H1 (cell line): ENCODE measurements around the gene RAD51B. TPM values are rescaled to one million over a fixed set of nuclear protein-coding genes. Genes with fewer than 3 reads are reported as not detected.

ENCODE experiments used
- CTCF ChIA-PET: fragments of 300-600 bp; sonication (Branson Sonifier 250); formaldehyde crosslinking; loops from one replicate; lab custom pipeline; 2021; ENCODE audit not compliant: partially characterized antibody; lab: Charles Lee
- POLR2A ChIA-PET: fragments of 300-600 bp; sonication (Branson Sonifier 250); formaldehyde crosslinking; loops from one replicate; lab custom pipeline; 2021; ENCODE audit warnings: inconsistent platforms; ENCODE audit not compliant: partially characterized antibody; lab: Charles Lee
- DNase-seq, 2 experiments: peaks; one replicate each; pipeline versions ENCODE4 v3.0.0 to v3.0.0-alpha.2; 2010 to 2022; ENCODE audit warnings: low spot score in 2 of 2, low read depth in 1 of 2, mixed read lengths in 1 of 2
- FAIRE-seq: peaks from 2 replicates; lab custom pipeline; 2011; peaks lifted over from hg19 to GRCh38; lab: Jason Lieb, UNC
- H2AFZ ChIP-seq: 2 replicates; pipeline ENCODE4 v1.8.1; 2012; ENCODE audit warnings: low read length, inconsistent platforms
- H2AK5ac ChIP-seq: 2 replicates; pipeline ENCODE4 v1.6.1; 2013; ENCODE audit warnings: low read depth, low read length
- H2BK120ac ChIP-seq: replicated peaks from 2 replicates; pipeline ENCODE3; 2013; ENCODE audit warnings: low read depth, low read length, inconsistent platforms
- H2BK12ac ChIP-seq: 2 replicates; pipeline ENCODE4 v1.6.1; 2013; ENCODE audit warnings: low read depth, low read length
- H2BK15ac ChIP-seq: 2 replicates; pipeline ENCODE4 v1.6.1; 2013; ENCODE audit warnings: low read length
- H2BK20ac ChIP-seq: 2 replicates; pipeline ENCODE4 v1.6.1; 2013; ENCODE audit warnings: low read length
- H2BK5ac ChIP-seq: 2 replicates; pipeline ENCODE4 v1.6.1; 2013; ENCODE audit warnings: low read depth, low read length
- H3K14ac ChIP-seq: 2 replicates; pipeline ENCODE4 v1.6.1; 2013; ENCODE audit warnings: inconsistent platforms; ENCODE audit not compliant: insufficient read length
- H3K18ac ChIP-seq: 2 replicates; pipeline ENCODE4 v1.6.1; 2013; ENCODE audit warnings: low read length; ENCODE audit errors: extremely low read depth
- H3K23ac ChIP-seq: 2 replicates; pipeline ENCODE4 v1.6.1; 2013; ENCODE audit warnings: inconsistent platforms; ENCODE audit not compliant: insufficient read length
- H3K23me2 ChIP-seq: 2 replicates; pipeline ENCODE4 v1.6.1; 2013; ENCODE audit warnings: low read depth, low read length
- H3K27ac ChIP-seq: 2 replicates; pipeline ENCODE4 v1.6.1; 2011; ENCODE audit warnings: low read depth, low read length, inconsistent platforms
- H3K27me3 ChIP-seq, 4 experiments: replicated peaks in 1 of 4; 1 replicate in 1 of 4; 2 replicates in 3 of 4; pipeline versions ENCODE4 v1.6.1 to v1.8.1; 2011 to 2013; ENCODE audit warnings: low read length in 3 of 4, mild to moderate bottlenecking in 3 of 4, inconsistent platforms in 2 of 4, mixed read lengths in 2 of 4, moderate library complexity in 1 of 4; ENCODE audit not compliant: control insufficient read depth in 3 of 4, insufficient read depth in 3 of 4; ENCODE audit errors: extremely low read depth in 1 of 4
- H3K36me3 ChIP-seq, 4 experiments: 2 replicates each; pipeline versions ENCODE4 v1.6.1 to v1.8.1; 2011 to 2013; ENCODE audit warnings: mild to moderate bottlenecking in 4 of 4, low read length in 3 of 4, moderate library complexity in 2 of 4, control low read depth in 1 of 4, inconsistent platforms in 1 of 4; ENCODE audit not compliant: insufficient read depth in 4 of 4, control insufficient read depth in 2 of 4
- H3K4ac ChIP-seq: replicated peaks from 2 replicates; pipeline ENCODE3; 2013; ENCODE audit warnings: low read length, low read depth, mixed read lengths, inconsistent platforms; ENCODE audit not compliant: insufficient read length
- H3K4me1 ChIP-seq, 4 experiments: replicated peaks in 1 of 4; 1 replicate in 1 of 4; 2 replicates in 3 of 4; pipeline versions ENCODE4 v1.6.1 to v1.8.1; 2011 to 2013; ENCODE audit warnings: low read length in 3 of 4, inconsistent platforms in 2 of 4, mixed read lengths in 1 of 4; ENCODE audit not compliant: insufficient read depth in 4 of 4, control insufficient read depth in 3 of 4
- H3K4me2 ChIP-seq, 2 experiments: 2 replicates each; pipeline versions ENCODE4 v1.6.1 to v1.8.1; 2011 to 2013; ENCODE audit warnings: low read depth in 2 of 2, low read length in 2 of 2, control low read depth in 1 of 2, inconsistent platforms in 1 of 2, mild to moderate bottlenecking in 1 of 2; ENCODE audit not compliant: insufficient read depth in 1 of 2
- H3K4me3 ChIP-seq, 4 experiments: fragments of 200-600, 300-600 bp in 1 of 4; sonication (generic), shearing (Covaris generic), sonication (Bioruptor Twin) in 1 of 4; 2 replicates each; pipeline versions ENCODE4 v1.5.1 to v1.8.1; 2011 to 2016; ENCODE audit warnings: low read length in 4 of 4, low read depth in 3 of 4, control low read depth in 2 of 4, inconsistent platforms in 2 of 4, mild to moderate bottlenecking in 2 of 4, mixed read lengths in 1 of 4, moderate library complexity in 1 of 4; ENCODE audit not compliant: insufficient read depth in 2 of 4; ENCODE audit errors: extremely low read depth in 1 of 4
- H3K56ac ChIP-seq: replicated peaks from 2 replicates; pipeline ENCODE3; 2013; ENCODE audit warnings: low read depth, mild to moderate bottlenecking, mixed read lengths, low read length, inconsistent platforms; ENCODE audit not compliant: insufficient read length
- H3K79me1 ChIP-seq: 2 replicates; pipeline ENCODE4 v1.6.1; 2013; ENCODE audit warnings: low read depth, low read length, control low read depth
- H3K79me2 ChIP-seq, 2 experiments: 2 replicates each; pipeline versions ENCODE4 v1.6.1 to v1.8.1; 2012 to 2013; ENCODE audit warnings: low read length in 2 of 2, mild to moderate bottlenecking in 2 of 2, inconsistent platforms in 1 of 2; ENCODE audit not compliant: insufficient read depth in 2 of 2, control insufficient read depth in 1 of 2
- H3K9ac ChIP-seq, 4 experiments: replicated peaks in 1 of 4; 1 replicate in 1 of 4; 2 replicates in 3 of 4; pipeline versions ENCODE4 v1.6.1 to v1.8.1; 2011 to 2013; ENCODE audit warnings: low read depth in 3 of 4, low read length in 3 of 4, control low read depth in 2 of 4, mild to moderate bottlenecking in 2 of 4, moderate library complexity in 2 of 4, inconsistent platforms in 1 of 4; ENCODE audit errors: extremely low read depth in 1 of 4
- H3K9me3 ChIP-seq, 2 experiments: 2 replicates each; pipeline versions ENCODE4 v1.6.1 to v1.8.1; 2012 to 2013; ENCODE audit warnings: mild to moderate bottlenecking in 2 of 2, moderate library complexity in 2 of 2, control low read depth in 1 of 2, inconsistent platforms in 1 of 2, low read depth in 1 of 2, low read length in 1 of 2, mixed read lengths in 1 of 2; ENCODE audit not compliant: insufficient read depth in 2 of 2
- H4K20me1 ChIP-seq, 2 experiments: replicated peaks in 1 of 2; 2 replicates each; pipeline versions ENCODE3 to v1.8.1; 2011 to 2013; ENCODE audit warnings: inconsistent platforms in 2 of 2, low read length in 2 of 2, mild to moderate bottlenecking in 1 of 2; ENCODE audit not compliant: insufficient read depth in 2 of 2, control insufficient read depth in 1 of 2
- H4K5ac ChIP-seq: 2 replicates; pipeline ENCODE4 v1.6.1; 2013; ENCODE audit warnings: low read length, low read depth, mixed read lengths, inconsistent platforms; ENCODE audit not compliant: insufficient read length
- H4K8ac ChIP-seq: 2 replicates; pipeline ENCODE4 v1.8.0; 2013; ENCODE audit warnings: mild to moderate bottlenecking, moderate library complexity, low read length, inconsistent platforms; ENCODE audit not compliant: insufficient read depth; ENCODE audit errors: extremely low read depth
- H4K91ac ChIP-seq: replicated peaks from 2 replicates; pipeline ENCODE3; 2013; ENCODE audit warnings: low read length, mixed read lengths, inconsistent platforms; ENCODE audit not compliant: insufficient read length
- BACH1 ChIP-seq: IDR thresholded peaks from 2 replicates; pipeline ENCODE4 v1.6.1; 2012; ENCODE audit warnings: low read length, improper control_type of control experiment
- POU5F1 ChIP-seq: IDR thresholded peaks from 2 replicates; pipeline ENCODE4 v1.6.1; 2011; ENCODE audit warnings: low read depth, mild to moderate bottlenecking, low read length, moderate library complexity
- RAD21 ChIP-seq, 2 experiments: IDR thresholded peaks in 1 of 2; conservative IDR thresholded peaks in 1 of 2; 2 replicates each; pipeline ENCODE4 v1.6.1; 2011; ENCODE audit warnings: low read depth in 2 of 2, low read length in 2 of 2, improper control_type of control experiment in 1 of 2, inconsistent platforms in 1 of 2, mild to moderate bottlenecking in 1 of 2, moderate library complexity in 1 of 2
- SIRT6 ChIP-seq: IDR thresholded peaks from one replicate; pipeline ENCODE4 v1.7.1; 2012; ENCODE audit warnings: low read length, inconsistent platforms
- SP1 ChIP-seq: IDR thresholded peaks from 2 replicates; pipeline ENCODE4 v1.6.1; 2011; ENCODE audit warnings: low read depth, low read length
- TBP ChIP-seq: IDR thresholded peaks from 2 replicates; pipeline ENCODE4 v1.6.1; 2011; ENCODE audit warnings: low read depth, low read length, improper control_type of control experiment
- WGBS, 2 experiments: shearing (Covaris generic) in 1 of 2; methylation state at CpG; one replicate each; pipeline versions ENCODE4 v1.1.6 to v1.1.7; 2013 to 2015; ENCODE audit warnings: low lambda C conversion rate in 2 of 2, mixed read lengths in 2 of 2, inconsistent platforms in 1 of 2, low coverage in 1 of 2, missing lambda C conversion rate in 1 of 2; ENCODE audit not compliant: insufficient replicate concordance in 2 of 2, insufficient coverage in 1 of 2, insufficient read length in 1 of 2; ENCODE audit errors: extremely low coverage in 1 of 2, missing lambda C conversion rate in 1 of 2; 5-methylcytosine and 5-hydroxymethylcytosine counted together
- polyA plus RNA-seq, 7 experiments: library from polyadenylated mRNA; depleted of rRNA in 3 of 7; stranded (reverse) in 5 of 7; unstranded in 2 of 7; fragments of >200 nt in 5 of 7; fragments of 200-250 nt in 2 of 7; gene quantifications; 1 replicate in 5 of 7; 2 replicates in 1 of 7; 4 replicates in 1 of 7; pipeline versions ENCODE4 v1.2.1 to v1.2.3, GENCODE V29; 2011 to 2013; ENCODE audit warnings: missing spikeins in 2 of 7, mixed read lengths in 2 of 7
- total RNA-seq: library from RNA; stranded (reverse); fragmentation: NEBNext Ultra II Directional; extraction: Animal tissue kit (Norgen Biotek cat#: 25700); gene quantifications from 2 replicates; pipeline ENCODE4 v1.2.1, GENCODE V29; 2021
- TF ChIP-seq, protein P1 (sequence below), 3 experiments: IDR thresholded peaks; 1 replicate in 2 of 3; 2 replicates in 1 of 3; pipeline versions ENCODE4 v1.5.1 to v1.6.1; 2011; ENCODE audit warnings: low read length in 3 of 3, mild to moderate bottlenecking in 3 of 3, inconsistent platforms in 2 of 3, low read depth in 1 of 3, moderate library complexity in 1 of 3; ENCODE audit not compliant: insufficient read depth in 1 of 3; ENCODE audit errors: control extremely low read depth in 1 of 3

RAD51B gene
- total and polyA plus RNA-seq, 2 of the 8 experiments (the other 6 are each of a cell fraction or from before 2014, with no cell fraction given), result 3.9 to 14.9 TPM

DNA sequence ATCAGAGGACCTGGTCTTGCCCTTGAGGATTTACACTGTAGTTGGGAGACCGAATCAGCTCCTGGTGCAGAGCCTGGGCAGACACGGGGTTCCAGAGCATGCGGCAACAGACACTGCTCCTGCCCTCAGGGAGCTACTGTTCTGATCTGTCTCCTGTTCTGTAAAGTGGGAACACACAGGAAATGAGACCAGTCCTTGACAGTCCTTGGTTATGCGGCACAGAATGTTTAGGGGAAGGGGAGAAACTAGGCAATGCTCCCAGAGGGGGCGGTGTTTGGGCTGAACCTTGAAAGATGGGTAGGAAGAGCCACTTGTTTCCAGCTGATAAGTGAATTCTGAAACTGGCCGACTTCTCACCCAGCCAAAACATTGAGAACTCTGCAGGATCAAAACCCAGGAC lies 840.9 kb downstream of the RAD51B start:
- Histone ChIP-seq H3K36me3 (no peaks in the 10 kb centered on the region), H2AK5ac (no peak overlapping the region), H4K91ac (no peak overlapping the region), H3K4ac (no peak overlapping the region), H2BK12ac (no peak overlapping the region), H3K4me3 (no peak overlapping the region)
- no peak for FAIRE-seq
- 87% methylated on average over 6 of the region's 6 CpGs; no CpG with 5 or more reads in 1 of the 2 experiments for WGBS, 2 experiments
- TF ChIP-seq, protein P1, sequence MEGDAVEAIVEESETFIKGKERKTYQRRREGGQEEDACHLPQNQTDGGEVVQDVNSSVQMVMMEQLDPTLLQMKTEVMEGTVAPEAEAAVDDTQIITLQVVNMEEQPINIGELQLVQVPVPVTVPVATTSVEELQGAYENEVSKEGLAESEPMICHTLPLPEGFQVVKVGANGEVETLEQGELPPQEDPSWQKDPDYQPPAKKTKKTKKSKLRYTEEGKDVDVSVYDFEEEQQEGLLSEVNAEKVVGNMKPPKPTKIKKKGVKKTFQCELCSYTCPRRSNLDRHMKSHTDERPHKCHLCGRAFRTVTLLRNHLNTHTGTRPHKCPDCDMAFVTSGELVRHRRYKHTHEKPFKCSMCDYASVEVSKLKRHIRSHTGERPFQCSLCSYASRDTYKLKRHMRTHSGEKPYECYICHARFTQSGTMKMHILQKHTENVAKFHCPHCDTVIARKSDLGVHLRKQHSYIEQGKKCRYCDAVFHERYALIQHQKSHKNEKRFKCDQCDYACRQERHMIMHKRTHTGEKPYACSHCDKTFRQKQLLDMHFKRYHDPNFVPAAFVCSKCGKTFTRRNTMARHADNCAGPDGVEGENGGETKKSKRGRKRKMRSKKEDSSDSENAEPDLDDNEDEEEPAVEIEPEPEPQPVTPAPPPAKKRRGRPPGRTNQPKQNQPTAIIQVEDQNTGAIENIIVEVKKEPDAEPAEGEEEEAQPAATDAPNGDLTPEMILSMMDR (IDR thresholded peaks at IDR 0.05; ENCODE audit: control extremely low read depth in 1 of 3, insufficient read depth in 1 of 3, low read depth in 1 of 3, low read length in 3 of 3), result peak in 1 of 3 experiments; percentile 30; a peak in 1 of 4 replicates
- TF ChIP-seq SP1, result no peak
- no peak for TF ChIP-seq BACH1
- no peak for TF ChIP-seq TBP
- no peak for TF ChIP-seq POU5F1
- TF ChIP-seq SIRT6, result no peak
- TF ChIP-seq RAD21 (IDR thresholded peaks at IDR 0.05 in 1 of 2, conservative IDR thresholded peaks at IDR 0.05 in 1 of 2; ENCODE audit: low read depth in 2 of 2, low read length in 2 of 2), result peak in 1 of 2 experiments; percentile 5; a peak in 1 of 4 replicates
- TF ChIP-seq, all 59 proteins: peak for 2
- H3K79me1 ChIP-seq, result no peaks in the 10 kb centered on the region
- H3K56ac ChIP-seq, result no peak overlapping the region
- H3K27ac ChIP-seq, result no peak overlapping the region
- no peak overlapping the region for H2BK20ac ChIP-seq
- no peak overlapping the region for H3K18ac ChIP-seq
- peaks cover 0 to 2% (median 0%) of the 10 kb centered on the region in 4 experiments; a peak in 1 of 7 replicates for H3K4me1 ChIP-seq
- no peaks in the 10 kb centered on the region for H3K79me2 ChIP-seq
- CTCF ChIA-PET, result interaction anchor here (0.6 to 1.7 kb wide), 17 partner anchors 10 to 717 kb away, joined by 3 to 7 read pairs (median 4); no protein-coding TSS in a partner anchor
- no peaks in the 10 kb centered on the region for H4K20me1 ChIP-seq
- no peak overlapping the region for H3K4me2 ChIP-seq
- no peaks in the 10 kb centered on the region for H3K9me3 ChIP-seq
- H2AFZ ChIP-seq, result no peak overlapping the region
- H3K23me2 ChIP-seq, result no peaks in the 10 kb centered on the region
- no peak overlapping the region for H2BK120ac ChIP-seq
- H4K5ac ChIP-seq, result no peak overlapping the region
- H2BK5ac ChIP-seq, result no peak overlapping the region
- peak in 1 of 2 experiments; percentile 46 for DNase-seq
- POLR2A ChIA-PET, result no interaction called here
- H4K8ac ChIP-seq, result no peak overlapping the region
- no peaks in the 10 kb centered on the region for H3K27me3 ChIP-seq
- no peak overlapping the region for H3K23ac ChIP-seq
- no peak overlapping the region for H3K14ac ChIP-seq
- no peak overlapping the region for H3K9ac ChIP-seq
- H2BK15ac ChIP-seq, result no peak overlapping the region
